HFFc6 (cell line): ENCODE data around the gene TNFRSF1A. TPM values are rescaled to one million over a fixed set of nuclear protein-coding genes. Genes with fewer than 3 reads are reported as not detected.

ENCODE experiments used
- DNase-seq: peaks from one replicate; pipeline ENCODE4 v3.0.0-alpha.2; 2018
- H3K27ac Mint-ChIP-seq: 2 replicates; pipeline ENCODE4 v1.8.0; 2020; ENCODE audit warnings: mild to moderate bottlenecking, mixed read lengths
- H3K27me3 Mint-ChIP-seq: 2 replicates; pipeline ENCODE4 v1.8.0; 2021; ENCODE audit warnings: mild to moderate bottlenecking, moderate library complexity, mixed read lengths; ENCODE audit not compliant: insufficient read depth
- H3K36me3 Mint-ChIP-seq: 2 replicates; pipeline ENCODE4 v1.8.0; 2021; ENCODE audit warnings: low read depth, mixed read lengths
- H3K4me1 Mint-ChIP-seq: 2 replicates; pipeline ENCODE4 v1.8.0; 2020; ENCODE audit warnings: low read depth, mixed read lengths
- H3K4me3 Mint-ChIP-seq: 2 replicates; pipeline ENCODE4 v1.8.0; 2020; ENCODE audit warnings: mild to moderate bottlenecking, moderate library complexity, mixed read lengths
- H3K9me3 Mint-ChIP-seq: 2 replicates; pipeline ENCODE4 v1.8.0; 2020; ENCODE audit warnings: mild to moderate bottlenecking, mixed read lengths
- CTCF ChIP-seq: fragments of 200-600 bp; sonication (generic); IDR thresholded peaks from 2 replicates; pipeline ENCODE4 v1.5.0; 2021; ENCODE audit warnings: antibody characterized with exemption, mild to moderate bottlenecking
- total RNA-seq, 6 experiments: library from RNA; stranded (reverse); fragmentation: NEBNext Ultra II Directional; extraction: Animal tissue kit (Norgen Biotek cat#: 25700); gene quantifications; 2 replicates in 1 of 6; 3 replicates in 5 of 6; pipeline ENCODE4 v1.2.3, GENCODE V29; 2021

Gene TNFRSF1A
- total RNA-seq, 6 experiments from 2014 or later = 105 to 122 (median 112) TPM

GRCh38 chr12:6281081-6281809, 60.6 kb downstream of the TNFRSF1A start:
- Mint-ChIP-seq H3K4me3 (peak overlapping the region; percentile 61), H3K27me3 (no peaks in the 10 kb centered on the region; the same call in 1 of the 2 replicates), H3K4me1 (peaks cover 60% of the 10 kb centered on the region), H3K27ac (peak overlapping the region; percentile 89), H3K9me3 (no peaks in the 10 kb centered on the region), H3K36me3 (no peaks in the 10 kb centered on the region)
- DNase-seq = no peak
- TF ChIP-seq CTCF = no peak

- peaks cover 55% of the 10 kb centered on the region for H3K4me1 Mint-ChIP-seq
- no peaks in the 10 kb centered on the region for H3K36me3 Mint-ChIP-seq
- no peak for TF ChIP-seq CTCF
- peak overlapping the region; percentile 89 for H3K27ac Mint-ChIP-seq
- DNase-seq = no peak
- no peaks in the 10 kb centered on the region for H3K9me3 Mint-ChIP-seq
- no peaks in the 10 kb centered on the region; the same call in 1 of the 2 replicates for H3K27me3 Mint-ChIP-seq
- peak overlapping the region; percentile 61 for H3K4me3 Mint-ChIP-seq
Measured at GRCh38 chr12:6280672-6281071, 61.2 kb downstream of the TNFRSF1A start.

GRCh38 chr12:6280053-6280469, 61.8 kb downstream of the TNFRSF1A start:
- peak overlapping the region; percentile 89 for H3K27ac Mint-ChIP-seq
- no peaks in the 10 kb centered on the region for H3K9me3 Mint-ChIP-seq
- H3K27me3 Mint-ChIP-seq = no peaks in the 10 kb centered on the region; the same call in 1 of the 2 replicates

DNA sequence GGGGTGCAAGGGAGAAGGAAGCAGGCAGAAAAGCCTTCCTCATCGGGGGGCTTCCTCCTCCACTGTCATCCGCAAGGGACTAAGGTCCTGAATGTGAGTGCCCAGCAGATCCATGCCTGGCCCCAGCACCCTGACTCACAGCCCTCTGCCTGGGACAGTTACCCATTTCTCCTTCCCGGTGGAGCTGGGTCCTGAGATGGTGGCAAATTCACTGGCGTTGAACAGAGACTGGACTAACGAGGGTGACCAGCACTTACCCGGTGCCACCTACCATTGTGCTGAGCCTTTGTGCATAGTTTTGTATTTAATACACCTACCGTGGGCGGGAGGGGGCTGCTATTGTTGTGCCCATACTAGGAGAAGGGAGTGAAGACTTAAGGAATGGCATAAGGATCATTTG, 62.2 kb downstream of the TNFRSF1A start:
- Mint-ChIP-seq H3K27me3 (no peaks in the 10 kb centered on the region; the same call in 1 of the 2 replicates), H3K9me3 (no peaks in the 10 kb centered on the region), H3K4me3 (peak overlapping the region; percentile 61; the same call in 1 of the 2 replicates), H3K4me1 (peaks cover 45% of the 10 kb centered on the region), H3K27ac (peak overlapping the region; percentile 89), H3K36me3 (no peaks in the 10 kb centered on the region)
- no peak for DNase-seq
- TF ChIP-seq CTCF = no peak

More at GRCh38 chr12:6280053-6280469, 61.8 kb downstream of the TNFRSF1A start:
- Mint-ChIP-seq H3K4me3 (peak overlapping the region; percentile 61), H3K36me3 (no peaks in the 10 kb centered on the region), H3K4me1 (peaks cover 49% of the 10 kb centered on the region)
- no peak for TF ChIP-seq CTCF
- DNase-seq = peak; percentile 90

GRCh38 chr12:6279256-6279628, 62.6 kb downstream of the TNFRSF1A start:
- Mint-ChIP-seq H3K27ac (peak overlapping the region; percentile 89), H3K9me3 (no peaks in the 10 kb centered on the region), H3K36me3 (no peaks in the 10 kb centered on the region), H3K4me1 (peaks cover 42% of the 10 kb centered on the region), H3K4me3 (no peak overlapping the region; the same call in 1 of the 2 replicates), H3K27me3 (peaks cover 2% of the 10 kb centered on the region)
- DNase-seq = no peak
- TF ChIP-seq CTCF = no peak

Other genes with a start within 250 kb of the TNFRSF1A start
- under 1 TPM; 0.02 to 0.25 (median 0.10) TPM for gene VWF, start 217.4 kb downstream of the TNFRSF1A start, total RNA-seq
- 10 to 100 TPM; 43.2 to 72.6 (median 46.4) TPM for gene CD9, start 141.7 kb downstream of the TNFRSF1A start, total RNA-seq
- not detected for gene PLEKHG6, start 31.4 kb downstream of the TNFRSF1A start, total RNA-seq
- gene SCNN1A, start 33.5 kb upstream of the TNFRSF1A start, total RNA-seq = under 1 TPM in 1 of 6 experiments, not detected in 5; 0.18 TPM
- gene LTBR, start 42.1 kb upstream of the TNFRSF1A start, total RNA-seq = 100 to 1,000 TPM in 3 of 6 experiments, 10 to 100 TPM in 3; 91.5 to 124 (median 106) TPM
- gene CD27, start 102.9 kb upstream of the TNFRSF1A start, total RNA-seq = under 1 TPM in 2 of 6 experiments, not detected in 4; 0.19 to 0.28 TPM
- 1 to 10 TPM; 4.3 to 8.2 (median 6.5) TPM for gene TAPBPL, start 110.0 kb upstream of the TNFRSF1A start, total RNA-seq
- gene VAMP1, start 128.6 kb upstream of the TNFRSF1A start, total RNA-seq = 10 to 100 TPM in 5 of 6 experiments, 1 to 10 TPM in 1; 8.6 to 13.0 (median 10.8) TPM
- gene MRPL51, start 151.2 kb upstream of the TNFRSF1A start, total RNA-seq = 100 to 1,000 TPM; 227 to 290 (median 257) TPM
- 10 to 100 TPM; 42.2 to 75.9 (median 65.4) TPM for gene NCAPD2, start 152.0 kb upstream of the TNFRSF1A start, total RNA-seq
- gene GAPDH, start 192.4 kb upstream of the TNFRSF1A start, total RNA-seq = 1,000 to 10,000 TPM; 6,263 to 7,539 (median 6,900) TPM
- 10 to 100 TPM; 25.9 to 35.6 (median 29.2) TPM for gene IFFO1, start 214.0 kb upstream of the TNFRSF1A start, total RNA-seq
- gene NOP2, start 226.2 kb upstream of the TNFRSF1A start, total RNA-seq = 10 to 100 TPM; 39.5 to 60.5 (median 42.6) TPM